DND-41 (cell line): Measurements from ENCODE around the gene TFRC.

ENCODE experiments used
- EZH2 ChIP-seq: IDR thresholded peaks from 3 replicates; pipeline ENCODE4 v1.6.1; 2012; ENCODE audit warnings: borderline replicate concordance, low read depth, mild to moderate bottlenecking, moderate library complexity, low read length, inconsistent platforms; ENCODE audit not compliant: severe bottlenecking
- TF ChIP-seq, protein P1 (sequence below): IDR thresholded peaks from 2 replicates; pipeline ENCODE4 v1.5.1; 2012; ENCODE audit warnings: borderline replicate concordance, low read length, moderate library complexity, mild to moderate bottlenecking; ENCODE audit not compliant: poor library complexity, severe bottlenecking; ENCODE audit errors: extremely low read depth

GRCh38 chr3:196007744-196008335 lies 74.0 kb downstream of the TFRC start:
- TF ChIP-seq, protein P1, sequence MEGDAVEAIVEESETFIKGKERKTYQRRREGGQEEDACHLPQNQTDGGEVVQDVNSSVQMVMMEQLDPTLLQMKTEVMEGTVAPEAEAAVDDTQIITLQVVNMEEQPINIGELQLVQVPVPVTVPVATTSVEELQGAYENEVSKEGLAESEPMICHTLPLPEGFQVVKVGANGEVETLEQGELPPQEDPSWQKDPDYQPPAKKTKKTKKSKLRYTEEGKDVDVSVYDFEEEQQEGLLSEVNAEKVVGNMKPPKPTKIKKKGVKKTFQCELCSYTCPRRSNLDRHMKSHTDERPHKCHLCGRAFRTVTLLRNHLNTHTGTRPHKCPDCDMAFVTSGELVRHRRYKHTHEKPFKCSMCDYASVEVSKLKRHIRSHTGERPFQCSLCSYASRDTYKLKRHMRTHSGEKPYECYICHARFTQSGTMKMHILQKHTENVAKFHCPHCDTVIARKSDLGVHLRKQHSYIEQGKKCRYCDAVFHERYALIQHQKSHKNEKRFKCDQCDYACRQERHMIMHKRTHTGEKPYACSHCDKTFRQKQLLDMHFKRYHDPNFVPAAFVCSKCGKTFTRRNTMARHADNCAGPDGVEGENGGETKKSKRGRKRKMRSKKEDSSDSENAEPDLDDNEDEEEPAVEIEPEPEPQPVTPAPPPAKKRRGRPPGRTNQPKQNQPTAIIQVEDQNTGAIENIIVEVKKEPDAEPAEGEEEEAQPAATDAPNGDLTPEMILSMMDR = no peak
- TF ChIP-seq EZH2 = no peak
